ENCODE results near the gene PRR12.

The PRR12 gene

GRCh38 chr19:49597703-49597974, 6.7 kb downstream of the PRR12 start:
- Histone ChIP-seq H3F3A (ENCODE audit: insufficient read depth, low read length) (no peaks in the 10 kb centered on the region), H4K20me1 (ENCODE audit: insufficient read depth, low read length) (no peaks in the 10 kb centered on the region), H3K27me3 (ENCODE audit: insufficient read depth, low read length) (no peaks in the 10 kb centered on the region), H3K9ac (ENCODE audit: low read length) (no peak overlapping the region), H3K79me2 (ENCODE audit: insufficient read depth, low read length) (no peaks in the 10 kb centered on the region), H3K4me1 (ENCODE audit: insufficient read depth, low read length, severe bottlenecking) (peaks cover 6% of the 10 kb centered on the region), H3K36me3 (ENCODE audit: insufficient read depth, low read length) (peaks cover 79% of the 10 kb centered on the region), H2AFZ (ENCODE audit: low read length) (no peak overlapping the region), H3K27ac (ENCODE audit: low read depth, low read length, poor library complexity, severe bottlenecking) (no peak overlapping the region), H3K4me2 (ENCODE audit: low read length) (no peak overlapping the region), H3K9me3 (ENCODE audit: low read length) (no peaks in the 10 kb centered on the region), H3K9me2 (ENCODE audit: low read depth, low read length) (no peaks in the 10 kb centered on the region), H3K4me3 (ENCODE audit: low read depth, low read length, poor library complexity, severe bottlenecking) (no peak overlapping the region)
- TF ChIP-seq, protein P1, sequence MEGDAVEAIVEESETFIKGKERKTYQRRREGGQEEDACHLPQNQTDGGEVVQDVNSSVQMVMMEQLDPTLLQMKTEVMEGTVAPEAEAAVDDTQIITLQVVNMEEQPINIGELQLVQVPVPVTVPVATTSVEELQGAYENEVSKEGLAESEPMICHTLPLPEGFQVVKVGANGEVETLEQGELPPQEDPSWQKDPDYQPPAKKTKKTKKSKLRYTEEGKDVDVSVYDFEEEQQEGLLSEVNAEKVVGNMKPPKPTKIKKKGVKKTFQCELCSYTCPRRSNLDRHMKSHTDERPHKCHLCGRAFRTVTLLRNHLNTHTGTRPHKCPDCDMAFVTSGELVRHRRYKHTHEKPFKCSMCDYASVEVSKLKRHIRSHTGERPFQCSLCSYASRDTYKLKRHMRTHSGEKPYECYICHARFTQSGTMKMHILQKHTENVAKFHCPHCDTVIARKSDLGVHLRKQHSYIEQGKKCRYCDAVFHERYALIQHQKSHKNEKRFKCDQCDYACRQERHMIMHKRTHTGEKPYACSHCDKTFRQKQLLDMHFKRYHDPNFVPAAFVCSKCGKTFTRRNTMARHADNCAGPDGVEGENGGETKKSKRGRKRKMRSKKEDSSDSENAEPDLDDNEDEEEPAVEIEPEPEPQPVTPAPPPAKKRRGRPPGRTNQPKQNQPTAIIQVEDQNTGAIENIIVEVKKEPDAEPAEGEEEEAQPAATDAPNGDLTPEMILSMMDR (IDR thresholded peaks at IDR 0.05; ENCODE audit: low read length), result no peak
- TF ChIP-seq EZH2 (IDR thresholded peaks at IDR 0.05; ENCODE audit: borderline replicate concordance, low read length), result no peak

GRCh38 chr19:49599378-49600295, 8.7 kb downstream of the PRR12 start:
- peaks cover 85% of the 10 kb centered on the region for H3K36me3 ChIP-seq (ENCODE audit: insufficient read depth, low read length)
- no peaks in the 10 kb centered on the region for H3K79me2 ChIP-seq (ENCODE audit: insufficient read depth, low read length)
- H2AFZ ChIP-seq (ENCODE audit: low read length), result no peak overlapping the region
- H3K4me3 ChIP-seq (ENCODE audit: low read depth, low read length, poor library complexity, severe bottlenecking), result no peak overlapping the region
- no peak overlapping the region for H3K9ac ChIP-seq (ENCODE audit: low read length)
- H3K9me3 ChIP-seq (ENCODE audit: low read length), result no peaks in the 10 kb centered on the region
- H3K4me2 ChIP-seq (ENCODE audit: low read length), result no peak overlapping the region
- no peaks in the 10 kb centered on the region for H3K27me3 ChIP-seq (ENCODE audit: insufficient read depth, low read length)
- no peaks in the 10 kb centered on the region for H3K9me2 ChIP-seq (ENCODE audit: low read depth, low read length)
- TF ChIP-seq, protein P1 (IDR thresholded peaks at IDR 0.05; ENCODE audit: low read length), result no peak
- no peak for TF ChIP-seq EZH2 (IDR thresholded peaks at IDR 0.05; ENCODE audit: borderline replicate concordance, low read length)
- H3F3A ChIP-seq (ENCODE audit: insufficient read depth, low read length), result no peaks in the 10 kb centered on the region
- no peaks in the 10 kb centered on the region for H4K20me1 ChIP-seq (ENCODE audit: insufficient read depth, low read length)
- no peak overlapping the region for H3K27ac ChIP-seq (ENCODE audit: low read depth, low read length, poor library complexity, severe bottlenecking)
- no peaks in the 10 kb centered on the region for H3K4me1 ChIP-seq (ENCODE audit: insufficient read depth, low read length, severe bottlenecking)

- no peak for TF ChIP-seq EZH2 (IDR thresholded peaks at IDR 0.05; ENCODE audit: borderline replicate concordance, low read length)
- TF ChIP-seq, protein P1 (IDR thresholded peaks at IDR 0.05; ENCODE audit: low read length), result no peak
- no peaks in the 10 kb centered on the region for H3F3A ChIP-seq (ENCODE audit: insufficient read depth, low read length)
- no peaks in the 10 kb centered on the region for H3K9me3 ChIP-seq (ENCODE audit: low read length)
- H3K4me1 ChIP-seq (ENCODE audit: insufficient read depth, low read length, severe bottlenecking), result no peaks in the 10 kb centered on the region
- H3K27ac ChIP-seq (ENCODE audit: low read depth, low read length, poor library complexity, severe bottlenecking), result no peak overlapping the region
- no peak overlapping the region for H2AFZ ChIP-seq (ENCODE audit: low read length)
- H4K20me1 ChIP-seq (ENCODE audit: insufficient read depth, low read length), result no peaks in the 10 kb centered on the region
- H3K9me2 ChIP-seq (ENCODE audit: low read depth, low read length), result no peaks in the 10 kb centered on the region
- H3K79me2 ChIP-seq (ENCODE audit: insufficient read depth, low read length), result no peaks in the 10 kb centered on the region
- peaks cover 87% of the 10 kb centered on the region for H3K36me3 ChIP-seq (ENCODE audit: insufficient read depth, low read length)
- H3K4me2 ChIP-seq (ENCODE audit: low read length), result no peak overlapping the region
- no peak overlapping the region for H3K9ac ChIP-seq (ENCODE audit: low read length)
- H3K4me3 ChIP-seq (ENCODE audit: low read depth, low read length, poor library complexity, severe bottlenecking), result no peak overlapping the region
- no peaks in the 10 kb centered on the region for H3K27me3 ChIP-seq (ENCODE audit: insufficient read depth, low read length)
Measured at GRCh38 chr19:49601482-49602038, 10.6 kb downstream of the PRR12 start.
